ENCODE results near the gene TSC22D3. TPM values are rescaled to one million over a fixed set of nuclear protein-coding genes. Genes with fewer than 3 reads are reported as not detected.
"Not testable (repeated sequence)": the region's sequence is repeated elsewhere in the genome, so short reads cannot be mapped to it uniquely, and the experiment has no call there.

TSC22D3 gene
- total RNA-seq, 1 donor from 2014 or later = 30.3 TPM

DNA sequence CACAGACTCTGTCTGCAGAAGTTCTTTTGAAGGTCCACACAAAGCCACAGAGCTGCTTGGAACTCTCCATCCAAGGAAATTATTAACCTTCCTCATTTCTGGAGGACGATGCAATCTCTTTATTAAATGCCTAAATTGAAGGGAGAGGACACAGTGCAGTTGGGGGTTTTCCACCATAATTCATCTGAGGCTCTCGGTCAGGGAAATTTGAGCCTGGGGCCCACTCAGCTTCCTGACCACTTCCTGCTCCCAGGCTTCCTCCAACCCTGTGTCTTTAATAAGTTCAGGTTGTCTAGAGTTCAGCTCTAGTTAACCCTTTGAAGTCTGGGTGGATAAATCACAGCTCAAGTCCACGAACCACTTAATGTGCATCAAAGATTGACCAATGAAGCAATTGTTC lies 88.8 kb downstream of the TSC22D3 start:
- Histone ChIP-seq H3K27ac (ENCODE audit: low read depth, low read length) (no peak overlapping the region), H3K9ac (ENCODE audit: low read depth in 1 of 3, low read length in 3 of 3) (no peak overlapping the region), H3K4me1 (ENCODE audit: control insufficient read depth in 3 of 3, insufficient read depth in 3 of 3, low read length in 3 of 3) (peaks cover 16 to 28% (median 23%) of the 10 kb centered on the region in 3 donors), H3K4me3 (ENCODE audit: low read length in 3 of 3) (no peak overlapping the region), H3K9me3 (ENCODE audit: control insufficient read depth in 3 of 3, low read length in 3 of 3) (no peaks in the 10 kb centered on the region), H3K27me3 (ENCODE audit: control insufficient read depth in 3 of 3, insufficient read depth in 3 of 3, low read length in 3 of 3) (no peaks in the 10 kb centered on the region), H3K36me3 (ENCODE audit: control insufficient read depth in 3 of 3, insufficient read depth in 3 of 3, low read length in 3 of 3) (no peaks in the 10 kb centered on the region)

DNA sequence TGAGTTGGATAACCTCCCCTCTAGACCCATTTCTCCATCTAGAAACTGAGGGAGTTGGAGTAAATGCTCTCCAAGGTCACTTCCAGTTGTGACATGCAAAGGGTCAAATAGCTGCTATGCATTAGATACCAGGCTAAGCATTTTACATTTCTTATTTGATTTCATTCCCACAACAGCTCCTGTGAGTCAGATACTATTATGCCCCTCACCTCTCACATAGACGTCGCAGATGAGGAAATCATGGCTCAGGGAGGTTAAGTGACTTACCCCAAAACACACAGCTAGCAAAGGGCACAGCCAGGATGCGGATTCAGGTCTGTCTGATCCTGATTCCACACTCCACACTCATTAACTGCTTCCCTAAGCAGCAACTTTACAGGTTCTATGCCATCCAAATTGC lies 89.6 kb downstream of the TSC22D3 start:
- Histone ChIP-seq H3K9ac (ENCODE audit: low read depth in 1 of 3, low read length in 3 of 3) (no peak overlapping the region), H3K27ac (ENCODE audit: low read depth, low read length) (no peak overlapping the region), H3K9me3 (ENCODE audit: control insufficient read depth in 3 of 3, low read length in 3 of 3) (no peaks in the 10 kb centered on the region), H3K36me3 (ENCODE audit: control insufficient read depth in 3 of 3, insufficient read depth in 3 of 3, low read length in 3 of 3) (no peaks in the 10 kb centered on the region), H3K4me1 (ENCODE audit: control insufficient read depth in 3 of 3, insufficient read depth in 3 of 3, low read length in 3 of 3) (peaks cover 16 to 28% (median 23%) of the 10 kb centered on the region in 3 donors), H3K27me3 (ENCODE audit: control insufficient read depth in 3 of 3, insufficient read depth in 3 of 3, low read length in 3 of 3) (no peaks in the 10 kb centered on the region), H3K4me3 (ENCODE audit: low read length in 3 of 3) (no peak overlapping the region)

DNA sequence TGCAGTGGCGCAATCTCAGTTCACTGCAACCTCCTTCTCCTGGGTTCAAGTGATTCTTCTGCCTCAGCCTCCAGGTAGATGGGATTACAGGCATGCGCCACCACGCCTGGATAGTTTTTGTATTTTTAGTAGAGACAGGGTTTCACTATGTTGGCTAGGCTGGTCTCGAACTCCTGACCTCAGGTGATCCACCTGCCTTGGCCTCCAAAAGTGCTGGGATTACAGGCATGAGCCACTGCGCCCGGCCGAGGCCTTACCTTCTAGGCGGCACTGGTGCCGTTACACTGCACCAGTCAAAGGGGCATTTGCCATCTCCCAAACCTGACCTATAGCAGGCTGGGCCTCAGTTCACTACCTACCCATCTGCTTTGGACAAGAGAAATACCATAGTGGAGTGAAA lies 90.0 kb downstream of the TSC22D3 start:
- H3K27me3 ChIP-seq (ENCODE audit: control insufficient read depth in 3 of 3, insufficient read depth in 3 of 3, low read length in 3 of 3) = not testable (repeated sequence)

DNA sequence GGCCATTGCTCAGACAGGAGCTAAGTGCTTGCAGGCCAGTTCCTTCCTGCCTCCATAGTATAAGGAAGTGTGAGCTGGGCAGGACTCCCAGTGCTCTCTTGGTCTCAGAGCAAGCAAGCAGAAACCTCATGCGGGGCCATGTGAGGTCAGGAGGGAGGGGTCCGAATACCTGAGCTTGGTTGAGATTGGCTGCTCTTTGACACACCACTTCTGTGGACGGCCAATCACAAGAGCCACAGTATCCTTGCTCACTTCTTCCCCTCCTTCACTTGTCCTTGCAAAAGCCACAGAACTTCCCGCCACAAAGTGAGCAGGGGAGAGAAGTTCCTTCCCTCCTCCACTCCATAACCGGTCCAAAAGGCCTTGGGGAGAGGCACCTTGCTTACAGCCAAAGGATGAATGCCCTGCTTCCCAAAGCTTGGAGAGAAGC lies 90.6 kb downstream of the TSC22D3 start:
- Histone ChIP-seq H3K9me3 (ENCODE audit: control insufficient read depth in 3 of 3, low read length in 3 of 3) (no peaks in the 10 kb centered on the region), H3K4me3 (ENCODE audit: low read length in 3 of 3) (no peak overlapping the region), H3K27ac (ENCODE audit: low read depth, low read length) (no peak overlapping the region), H3K4me1 (ENCODE audit: control insufficient read depth in 3 of 3, insufficient read depth in 3 of 3, low read length in 3 of 3) (peaks cover 16 to 28% (median 23%) of the 10 kb centered on the region in 3 donors), H3K9ac (ENCODE audit: low read depth in 1 of 3, low read length in 3 of 3) (no peak overlapping the region), H3K27me3 (ENCODE audit: control insufficient read depth in 3 of 3, insufficient read depth in 3 of 3, low read length in 3 of 3) (peaks cover 0 to 5% (median 0%) of the 10 kb centered on the region in 3 donors), H3K36me3 (ENCODE audit: control insufficient read depth in 3 of 3, insufficient read depth in 3 of 3, low read length in 3 of 3) (no peaks in the 10 kb centered on the region)

More for the DNA sequence above, 90.0 kb downstream of the TSC22D3 start:
- H3K4me3 ChIP-seq (ENCODE audit: low read length in 3 of 3); H3K9ac ChIP-seq (ENCODE audit: low read depth in 1 of 3, low read length in 3 of 3); H3K27ac ChIP-seq (ENCODE audit: low read depth, low read length); H3K36me3 ChIP-seq (ENCODE audit: control insufficient read depth in 3 of 3, insufficient read depth in 3 of 3, low read length in 3 of 3); H3K9me3 ChIP-seq (ENCODE audit: control insufficient read depth in 3 of 3, low read length in 3 of 3): not testable (repeated sequence)
- H3K4me1 ChIP-seq (ENCODE audit: control insufficient read depth in 3 of 3, insufficient read depth in 3 of 3, low read length in 3 of 3) = peaks cover 16 to 28% (median 23%) of the 10 kb centered on the region in 3 donors

DNA sequence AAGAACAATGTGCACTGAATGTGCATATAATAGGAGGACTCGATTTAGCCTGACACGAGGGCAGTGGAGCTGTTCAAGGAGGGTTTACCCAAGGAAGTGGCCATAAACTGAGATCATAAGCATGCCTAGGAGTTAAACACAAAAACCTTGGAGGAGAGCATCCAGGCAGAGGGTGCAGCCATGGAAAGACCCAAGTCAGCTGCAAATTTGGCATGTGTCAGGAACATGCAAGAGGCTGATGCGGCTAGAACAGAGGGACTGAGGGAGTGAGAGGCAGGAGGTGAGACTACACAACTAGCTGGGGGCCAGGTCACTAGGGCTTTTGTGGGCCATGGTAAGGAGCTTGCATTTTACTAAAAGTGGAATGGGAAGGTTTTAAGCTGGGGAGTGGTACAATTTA lies 91.7 kb downstream of the TSC22D3 start:
- Histone ChIP-seq H3K4me1 (ENCODE audit: control insufficient read depth in 3 of 3, insufficient read depth in 3 of 3, low read length in 3 of 3) (peaks cover 21 to 34% (median 28%) of the 10 kb centered on the region in 3 donors), H3K9ac (ENCODE audit: low read depth in 1 of 3, low read length in 3 of 3) (no peak overlapping the region), H3K27me3 (ENCODE audit: control insufficient read depth in 3 of 3, insufficient read depth in 3 of 3, low read length in 3 of 3) (peaks cover 0 to 5% (median 0%) of the 10 kb centered on the region in 3 donors), H3K4me3 (ENCODE audit: low read length in 3 of 3) (no peak overlapping the region), H3K27ac (ENCODE audit: low read depth, low read length) (peak overlapping the region; percentile 38), H3K9me3 (ENCODE audit: control insufficient read depth in 3 of 3, low read length in 3 of 3) (no peaks in the 10 kb centered on the region), H3K36me3 (ENCODE audit: control insufficient read depth in 3 of 3, insufficient read depth in 3 of 3, low read length in 3 of 3) (no peaks in the 10 kb centered on the region)

DNA sequence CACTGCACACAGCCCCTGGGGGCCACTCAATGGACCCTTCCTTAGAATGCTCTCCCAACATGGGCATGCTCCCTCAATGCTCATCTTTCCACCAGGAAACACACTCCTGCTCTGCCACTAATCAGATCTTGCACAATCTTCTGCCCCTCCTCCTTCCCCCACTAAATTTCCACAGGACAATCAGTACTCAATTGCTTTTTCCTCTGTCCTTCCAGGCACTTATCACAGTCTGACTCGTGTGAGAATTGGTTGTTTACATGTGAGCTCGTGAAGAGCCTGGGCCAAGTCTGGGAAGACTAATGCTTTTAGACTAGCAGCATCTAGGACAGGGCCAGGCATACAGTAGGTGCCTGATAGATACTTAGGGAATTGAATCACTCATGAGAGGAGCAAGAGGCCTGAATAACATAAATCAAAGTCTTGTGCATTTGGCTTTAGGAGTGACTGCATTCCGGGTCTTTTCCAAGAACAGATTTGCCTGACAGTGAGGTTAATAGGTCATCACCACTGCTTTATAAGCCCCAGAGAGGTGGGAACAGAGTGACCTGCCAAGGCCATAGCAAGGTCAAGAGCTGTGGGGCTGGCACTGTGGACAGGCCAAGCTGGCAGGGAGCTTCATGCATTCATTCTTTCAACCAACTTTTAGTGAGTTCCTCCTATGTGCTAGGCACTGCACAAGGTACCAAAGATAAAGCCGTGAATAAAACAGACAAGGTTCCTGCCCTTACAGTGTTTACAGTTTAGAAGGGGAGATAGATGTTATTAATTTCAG lies 92.3 kb downstream of the TSC22D3 start:
- Histone ChIP-seq H3K4me3 (ENCODE audit: low read length in 3 of 3) (no peak overlapping the region), H3K27me3 (ENCODE audit: control insufficient read depth in 3 of 3, insufficient read depth in 3 of 3, low read length in 3 of 3) (peaks cover 0 to 5% (median 0%) of the 10 kb centered on the region in 3 donors), H3K9ac (ENCODE audit: low read depth in 1 of 3, low read length in 3 of 3) (no peak overlapping the region), H3K27ac (ENCODE audit: low read depth, low read length) (peak overlapping the region; percentile 38), H3K36me3 (ENCODE audit: control insufficient read depth in 3 of 3, insufficient read depth in 3 of 3, low read length in 3 of 3) (no peaks in the 10 kb centered on the region), H3K4me1 (ENCODE audit: control insufficient read depth in 3 of 3, insufficient read depth in 3 of 3, low read length in 3 of 3) (peaks cover 27 to 37% (median 30%) of the 10 kb centered on the region in 3 donors), H3K9me3 (ENCODE audit: control insufficient read depth in 3 of 3, low read length in 3 of 3) (no peaks in the 10 kb centered on the region)

DNA sequence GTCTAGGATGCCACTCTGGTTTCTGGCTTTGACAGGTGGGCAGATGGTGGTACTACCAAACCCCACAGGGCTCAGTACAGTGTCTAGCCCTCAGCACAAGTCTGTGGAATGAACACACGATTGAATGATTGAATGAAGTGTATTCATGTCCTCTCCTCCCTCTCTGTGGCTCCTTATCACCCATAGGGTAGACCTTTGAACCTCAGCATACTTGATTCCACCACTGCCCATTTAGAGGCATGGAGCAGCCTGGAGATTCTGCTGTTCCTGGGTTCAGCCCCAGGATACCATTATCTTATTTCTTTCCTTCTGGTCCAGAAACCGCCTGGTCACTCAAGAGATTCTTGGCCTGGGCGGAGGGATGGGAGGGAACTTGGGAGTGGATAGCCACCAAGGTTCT lies 93.3 kb downstream of the TSC22D3 start:
- Histone ChIP-seq H3K27me3 (ENCODE audit: control insufficient read depth in 3 of 3, insufficient read depth in 3 of 3, low read length in 3 of 3) (peaks cover 0 to 5% (median 0%) of the 10 kb centered on the region in 3 donors), H3K4me3 (ENCODE audit: low read length in 3 of 3) (no peak overlapping the region), H3K27ac (ENCODE audit: low read depth, low read length) (no peak overlapping the region), H3K9ac (ENCODE audit: low read depth in 1 of 3, low read length in 3 of 3) (no peak overlapping the region), H3K36me3 (ENCODE audit: control insufficient read depth in 3 of 3, insufficient read depth in 3 of 3, low read length in 3 of 3) (no peaks in the 10 kb centered on the region), H3K9me3 (ENCODE audit: control insufficient read depth in 3 of 3, low read length in 3 of 3) (no peaks in the 10 kb centered on the region), H3K4me1 (ENCODE audit: control insufficient read depth in 3 of 3, insufficient read depth in 3 of 3, low read length in 3 of 3) (peaks cover 30 to 41% (median 33%) of the 10 kb centered on the region in 3 donors)

DNA sequence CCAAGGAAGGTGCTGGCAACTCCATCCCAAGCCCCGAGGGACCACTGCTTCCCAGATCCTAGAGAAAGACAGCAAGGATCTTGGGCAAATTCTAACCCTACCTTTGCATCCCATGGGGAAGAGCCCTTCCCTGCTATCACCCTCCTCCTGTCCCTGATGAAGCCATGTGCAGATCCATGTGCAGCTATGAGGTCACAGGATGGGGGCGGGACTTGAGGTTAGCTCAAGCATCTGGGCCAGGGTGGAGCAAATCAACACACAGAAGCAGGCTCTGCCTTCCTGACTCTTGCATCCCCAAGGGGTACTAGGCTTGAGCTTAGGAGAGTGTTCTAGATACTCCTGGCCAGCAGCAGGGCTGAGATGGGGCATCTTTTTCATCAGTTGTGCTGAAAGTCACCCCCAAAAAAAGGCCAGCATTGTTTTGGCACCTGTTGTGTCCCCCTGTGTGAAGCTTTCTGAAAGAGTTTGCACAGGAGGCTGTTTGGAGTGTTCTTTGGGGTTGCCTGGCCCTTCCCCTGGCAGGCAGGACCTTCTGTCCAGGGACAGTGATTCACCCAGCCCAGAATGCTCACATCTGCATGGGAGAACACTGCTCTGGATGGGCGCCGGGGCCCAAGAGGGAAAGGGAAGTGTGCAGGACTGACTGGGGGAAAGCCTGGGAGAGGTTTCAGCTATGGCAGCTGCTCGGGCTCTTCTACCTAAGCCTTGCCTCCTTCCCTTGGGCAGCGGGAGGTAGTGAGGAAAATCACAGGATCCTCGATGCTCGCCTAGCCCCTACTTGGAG lies 96.4 kb downstream of the TSC22D3 start:
- H3K36me3 ChIP-seq (ENCODE audit: control insufficient read depth in 3 of 3, insufficient read depth in 3 of 3, low read length in 3 of 3) = no peaks in the 10 kb centered on the region
- H3K27ac ChIP-seq (ENCODE audit: low read depth, low read length) = peak overlapping the region; percentile 86
- peaks cover 0 to 5% (median 0%) of the 10 kb centered on the region in 3 donors for H3K27me3 ChIP-seq (ENCODE audit: control insufficient read depth in 3 of 3, insufficient read depth in 3 of 3, low read length in 3 of 3)
- peaks cover 39 to 53% (median 47%) of the 10 kb centered on the region in 3 donors for H3K4me1 ChIP-seq (ENCODE audit: control insufficient read depth in 3 of 3, insufficient read depth in 3 of 3, low read length in 3 of 3)
- H3K9ac ChIP-seq (ENCODE audit: low read depth in 1 of 3, low read length in 3 of 3) = no peak overlapping the region
- no peak overlapping the region for H3K4me3 ChIP-seq (ENCODE audit: low read length in 3 of 3)
- no peaks in the 10 kb centered on the region for H3K9me3 ChIP-seq (ENCODE audit: control insufficient read depth in 3 of 3, low read length in 3 of 3)

DNA sequence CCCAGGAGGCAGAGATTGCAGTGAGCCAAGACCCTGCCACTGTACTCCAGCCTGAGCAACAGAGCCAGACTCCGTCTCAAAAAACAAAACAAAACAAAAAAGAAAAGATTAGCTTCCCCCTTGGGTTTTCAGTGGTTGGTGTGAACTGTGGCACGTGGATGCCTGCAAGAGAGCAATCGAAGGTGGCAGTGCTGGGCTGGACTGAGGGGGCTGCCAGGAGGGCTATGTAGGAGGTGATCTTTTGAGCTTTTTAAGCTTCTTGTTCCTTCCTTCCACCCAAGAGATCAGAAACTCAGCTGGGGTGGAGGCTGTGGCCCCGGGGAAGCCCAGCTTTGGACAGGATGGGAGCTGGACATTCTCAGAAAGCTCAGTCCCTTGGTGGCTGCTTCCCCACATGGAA lies 97.7 kb downstream of the TSC22D3 start:
- Histone ChIP-seq H3K9ac (ENCODE audit: low read depth in 1 of 3, low read length in 3 of 3) (no peak overlapping the region), H3K36me3 (ENCODE audit: control insufficient read depth in 3 of 3, insufficient read depth in 3 of 3, low read length in 3 of 3) (no peaks in the 10 kb centered on the region), H3K27ac (ENCODE audit: low read depth, low read length) (peak overlapping the region; percentile 86), H3K9me3 (ENCODE audit: control insufficient read depth in 3 of 3, low read length in 3 of 3) (no peaks in the 10 kb centered on the region), H3K4me3 (ENCODE audit: low read length in 3 of 3) (no peak overlapping the region), H3K27me3 (ENCODE audit: control insufficient read depth in 3 of 3, insufficient read depth in 3 of 3, low read length in 3 of 3) (peaks cover 0 to 7% (median 0%) of the 10 kb centered on the region in 3 donors), H3K4me1 (ENCODE audit: control insufficient read depth in 3 of 3, insufficient read depth in 3 of 3, low read length in 3 of 3) (peaks cover 33 to 53% (median 48%) of the 10 kb centered on the region in 3 donors)

DNA sequence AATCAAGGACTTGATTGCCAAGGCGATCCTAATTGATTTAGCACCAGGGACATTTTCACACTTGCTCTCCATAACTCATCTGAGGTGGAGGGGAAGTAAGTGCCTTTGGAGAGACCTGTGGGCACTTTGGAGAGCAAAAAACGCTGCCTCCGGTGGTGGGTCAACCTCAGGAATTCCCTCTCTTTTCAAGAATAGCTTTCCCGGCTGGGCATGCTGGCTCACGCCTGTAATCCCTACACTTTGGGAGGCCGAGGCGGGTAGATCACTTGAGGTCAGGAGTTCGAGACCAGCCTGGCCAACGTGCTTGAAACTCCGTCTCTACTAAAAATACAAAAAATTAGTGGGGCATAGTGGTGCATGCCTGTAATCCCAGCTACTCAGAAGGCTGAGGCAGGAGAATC lies 98.1 kb downstream of the TSC22D3 start:
- Histone ChIP-seq H3K27me3 (ENCODE audit: control insufficient read depth in 3 of 3, insufficient read depth in 3 of 3, low read length in 3 of 3) (peaks cover 0 to 8% (median 0%) of the 10 kb centered on the region in 3 donors), H3K4me3 (ENCODE audit: low read length in 3 of 3) (peak overlapping the region in 1 of 3 donors; percentile 38), H3K36me3 (ENCODE audit: control insufficient read depth in 3 of 3, insufficient read depth in 3 of 3, low read length in 3 of 3) (no peaks in the 10 kb centered on the region), H3K9me3 (ENCODE audit: control insufficient read depth in 3 of 3, low read length in 3 of 3) (no peaks in the 10 kb centered on the region), H3K9ac (ENCODE audit: low read depth in 1 of 3, low read length in 3 of 3) (peak overlapping the region in 2 of 3 donors; percentile 67 to 72), H3K27ac (ENCODE audit: low read depth, low read length) (peak overlapping the region; percentile 86), H3K4me1 (ENCODE audit: control insufficient read depth in 3 of 3, insufficient read depth in 3 of 3, low read length in 3 of 3) (peaks cover 29 to 49% (median 44%) of the 10 kb centered on the region in 3 donors)

Measured in skeletal muscle tissue (tissue), 4 donors.